CD4-positive, alpha-beta T cell treated with Interleukin-21 for 1 hour (primary cell): ENCODE measurements around the gene ANGPTL3.
"Not testable (repeated sequence)": the region's sequence is repeated elsewhere in the genome, so short reads cannot be mapped to it uniquely, and the experiment has no call there.

Experiments
- DNase-seq: peaks from one replicate; pipeline ENCODE4 v3.0.0-alpha.2; 2020

ANGPTL3 gene

GRCh38 chr1:62597281-62597680 lies at the start of gene ANGPTL3:
ANGPTL3 (plus strand) TSS chr1:62597520; CDS start chr1:62597567, 47 bp downstream.
- no peak for DNase-seq

- no peak for DNase-seq
Measured at GRCh38 chr1:62561306-62561705, 36.0 kb upstream of the ANGPTL3 start.

- not testable (repeated sequence) for DNase-seq
Measured at GRCh38 chr1:62567182-62567581, 30.1 kb upstream of the ANGPTL3 start.

GRCh38 chr1:62567926-62568325 lies 29.4 kb upstream of the ANGPTL3 start:
- not testable (repeated sequence) for DNase-seq

GRCh38 chr1:62571517-62571916 lies 25.8 kb upstream of the ANGPTL3 start:
- DNase-seq, result not testable (repeated sequence)

GRCh38 chr1:62572476-62572875 lies 24.8 kb upstream of the ANGPTL3 start:
- no peak for DNase-seq

- no peak for DNase-seq
Measured at GRCh38 chr1:62573675-62574074, 23.6 kb upstream of the ANGPTL3 start.

GRCh38 chr1:62585469-62586155 lies 11.7 kb upstream of the ANGPTL3 start:
- DNase-seq, result no peak

GRCh38 chr1:62588000-62588399 lies 9.3 kb upstream of the ANGPTL3 start:
- no peak for DNase-seq

GRCh38 chr1:62589321-62589720 lies 8.0 kb upstream of the ANGPTL3 start:
- no peak for DNase-seq

GRCh38 chr1:62590255-62590969 lies 6.9 kb upstream of the ANGPTL3 start:
- no peak for DNase-seq

- no peak for DNase-seq
Measured at GRCh38 chr1:62590970-62591368, 6.4 kb upstream of the ANGPTL3 start.

- no peak for DNase-seq
Measured at GRCh38 chr1:62593825-62594394, 3.4 kb upstream of the ANGPTL3 start.

- no peak for DNase-seq
Measured at GRCh38 chr1:62595647-62596046, 1.7 kb upstream of the ANGPTL3 start.

- DNase-seq, result no peak
Measured at GRCh38 chr1:62599044-62599443, 1.7 kb downstream of the ANGPTL3 start.

GRCh38 chr1:62601457-62601856 lies 4.1 kb downstream of the ANGPTL3 start:
- no peak for DNase-seq

GRCh38 chr1:62608905-62609304 lies 11.6 kb downstream of the ANGPTL3 start:
- DNase-seq, result no peak

- not testable (repeated sequence) for DNase-seq
Measured at GRCh38 chr1:62610588-62610987, 13.3 kb downstream of the ANGPTL3 start.

- DNase-seq, result no peak
Measured at GRCh38 chr1:62612770-62613169, 15.4 kb downstream of the ANGPTL3 start.

GRCh38 chr1:62613325-62613727 lies 16.0 kb downstream of the ANGPTL3 start:
- no peak for DNase-seq

GRCh38 chr1:62613890-62614289 lies 16.6 kb downstream of the ANGPTL3 start:
- no peak for DNase-seq

- no peak for DNase-seq
Measured at GRCh38 chr1:62621907-62622306, 24.6 kb downstream of the ANGPTL3 start.

- no peak for DNase-seq
Measured at GRCh38 chr1:62625415-62625814, 28.1 kb downstream of the ANGPTL3 start.

- DNase-seq, result no peak
Measured at GRCh38 chr1:62628506-62628905, 31.2 kb downstream of the ANGPTL3 start.
